ENCODE data around the gene TAF13.
"Not testable (repeated sequence)": the region's sequence is repeated elsewhere in the genome, so short reads cannot be mapped to it uniquely, and the experiment has no call there.

TAF13 gene

GRCh38 chr1:109046671-109047070 is 29.1 kb downstream of the TAF13 start:
- DNase-seq (ENCODE audit: low read depth): no peak

- no peak for DNase-seq (ENCODE audit: low read depth)
Observed at GRCh38 chr1:109045595-109045994, 30.2 kb downstream of the TAF13 start.

- DNase-seq (ENCODE audit: low read depth): peak; percentile 83
Observed at GRCh38 chr1:109041621-109042468, 34.0 kb downstream of the TAF13 start, which contains the start of gene WDR47. TSS of gene WDR47 (minus strand) at chr1:109042102. CDS start at chr1:109023512, 18,590 bp downstream.

- DNase-seq (ENCODE audit: low read depth): no peak
Observed at GRCh38 chr1:109040989-109041620, 34.7 kb downstream of the TAF13 start.

- DNase-seq (ENCODE audit: low read depth): no peak
Observed at GRCh38 chr1:109040627-109040988, 35.2 kb downstream of the TAF13 start.

GRCh38 chr1:109034382-109034781 is 41.4 kb downstream of the TAF13 start:
- no peak for DNase-seq (ENCODE audit: low read depth)

GRCh38 chr1:109029493-109029892 is 46.3 kb downstream of the TAF13 start:
- not testable (repeated sequence) for DNase-seq (ENCODE audit: low read depth)

GRCh38 chr1:109027841-109028240 is 48.0 kb downstream of the TAF13 start:
- no peak for DNase-seq (ENCODE audit: low read depth)

GRCh38 chr1:109025694-109026093 is 50.1 kb downstream of the TAF13 start:
- no peak for DNase-seq (ENCODE audit: low read depth)

GRCh38 chr1:109024646-109025045 is 51.2 kb downstream of the TAF13 start:
- DNase-seq (ENCODE audit: low read depth): no peak

GRCh38 chr1:109020693-109021257 is 55.0 kb downstream of the TAF13 start:
- no peak for DNase-seq (ENCODE audit: low read depth)

GRCh38 chr1:109017719-109018118 is 58.1 kb downstream of the TAF13 start:
- DNase-seq (ENCODE audit: low read depth): not testable (repeated sequence)

- DNase-seq (ENCODE audit: low read depth): no peak
Observed at GRCh38 chr1:109017134-109017533, 58.7 kb downstream of the TAF13 start.

All from stimulated activated CD8-positive, alpha-beta memory T cell treated with anti-CD3 and anti-CD28 coated beads, Interleukin-15, amount 100 ng/mL, for 1 hour (primary cell).